KMS-11 (cell line): ENCODE results near the gene EPHB2.
A peak's percentile ranks its signal among the peaks of the same experiment; 100 is the strongest.

Source experiments
- H2AFZ ChIP-seq: fragments of 200-600 bp; sonication (generic); 2 replicates; pipeline ENCODE4 v1.6.1; 2016; ENCODE audit warnings: antibody characterized with exemption, mixed run types, low read depth
- H3K27ac ChIP-seq: fragments of 200-600 bp; sonication (generic); 2 replicates; pipeline ENCODE4 v1.6.1; 2016; ENCODE audit warnings: mild to moderate bottlenecking, mixed run types
- H3K27me3 ChIP-seq: fragments of 200-600 bp; sonication (generic); 2 replicates; pipeline ENCODE4 v1.6.1; 2017; ENCODE audit warnings: mild to moderate bottlenecking, low read depth, mixed run types, moderate library complexity; ENCODE audit not compliant: insufficient read depth
- H3K36me3 ChIP-seq: fragments of 200-600 bp; sonication (generic); 2 replicates; pipeline ENCODE4 v1.6.1; 2017; ENCODE audit warnings: mild to moderate bottlenecking, mixed run types; ENCODE audit not compliant: insufficient read depth
- H3K4me1 ChIP-seq: fragments of 200-600 bp; sonication (generic); 2 replicates; pipeline ENCODE4 v1.6.1; 2016; ENCODE audit warnings: mild to moderate bottlenecking, low read depth, mixed run types; ENCODE audit not compliant: poor library complexity, severe bottlenecking
- H3K4me2 ChIP-seq: fragments of 200-600 bp; sonication (generic); 2 replicates; pipeline ENCODE4 v1.7.0; 2016; ENCODE audit warnings: mild to moderate bottlenecking, mixed run types
- H3K4me3 ChIP-seq: fragments of 200-600 bp; sonication (generic); IDR thresholded peaks from 2 replicates; pipeline ENCODE4 v1.6.1; 2017; ENCODE audit warnings: low read depth, low read length, mixed read lengths; ENCODE audit not compliant: insufficient read depth
- H3K79me2 ChIP-seq: fragments of 200-600 bp; sonication (generic); 2 replicates; pipeline ENCODE4 v1.6.1; 2016; ENCODE audit warnings: low read depth, mixed run types; ENCODE audit not compliant: insufficient read depth
- H3K9ac ChIP-seq: fragments of 200-600 bp; sonication (generic); 2 replicates; pipeline ENCODE4 v1.6.1; 2016; ENCODE audit warnings: mild to moderate bottlenecking, mixed run types
- H4K20me1 ChIP-seq: fragments of 200-600 bp; sonication (generic); 2 replicates; pipeline ENCODE4 v1.6.1; 2016; ENCODE audit warnings: mild to moderate bottlenecking, mixed run types; ENCODE audit not compliant: insufficient read depth
- CTCF ChIP-seq: fragments of 200-600 bp; sonication (generic); conservative IDR thresholded peaks from 2 replicates; pipeline ENCODE4 v1.6.1; 2017; ENCODE audit warnings: low read depth, mild to moderate bottlenecking, antibody characterized with exemption, low read length, moderate library complexity, mixed read lengths

The EPHB2 gene

GRCh38 chr1:22889213-22889827 is 178.7 kb downstream of the EPHB2 start:
- Histone ChIP-seq H3K4me2 (no peak overlapping the region), H3K27ac (no peak overlapping the region), H3K4me3 (no peak overlapping the region), H2AFZ (no peak overlapping the region), H3K27me3 (peaks cover 59% of the 10 kb centered on the region), H3K79me2 (no peaks in the 10 kb centered on the region), H4K20me1 (no peaks in the 10 kb centered on the region), H3K36me3 (no peaks in the 10 kb centered on the region), H3K4me1 (no peaks in the 10 kb centered on the region), H3K9ac (no peak overlapping the region)
- TF ChIP-seq CTCF = peak; percentile 73

GRCh38 chr1:22892789-22893188 is 182.2 kb downstream of the EPHB2 start:
- Histone ChIP-seq H3K27ac (no peak overlapping the region), H3K36me3 (no peaks in the 10 kb centered on the region), H3K79me2 (no peaks in the 10 kb centered on the region), H3K27me3 (peaks cover 62% of the 10 kb centered on the region), H3K4me1 (no peaks in the 10 kb centered on the region), H4K20me1 (no peaks in the 10 kb centered on the region), H2AFZ (no peak overlapping the region), H3K4me3 (no peak overlapping the region), H3K4me2 (no peak overlapping the region), H3K9ac (no peak overlapping the region)
- TF ChIP-seq CTCF = no peak

GRCh38 chr1:22893292-22893691 is 182.7 kb downstream of the EPHB2 start:
- Histone ChIP-seq H3K27ac (no peak overlapping the region), H4K20me1 (no peaks in the 10 kb centered on the region), H2AFZ (no peak overlapping the region), H3K36me3 (no peaks in the 10 kb centered on the region), H3K9ac (no peak overlapping the region), H3K79me2 (no peaks in the 10 kb centered on the region), H3K4me2 (no peak overlapping the region), H3K4me1 (no peaks in the 10 kb centered on the region), H3K4me3 (no peak overlapping the region), H3K27me3 (peaks cover 67% of the 10 kb centered on the region)
- TF ChIP-seq CTCF = no peak

GRCh38 chr1:22895357-22895756 is 184.7 kb downstream of the EPHB2 start:
- Histone ChIP-seq H3K79me2 (no peaks in the 10 kb centered on the region), H3K4me3 (no peak overlapping the region), H3K27ac (no peak overlapping the region), H3K36me3 (no peaks in the 10 kb centered on the region), H3K4me2 (no peak overlapping the region), H3K9ac (no peak overlapping the region), H3K27me3 (peaks cover 64% of the 10 kb centered on the region), H3K4me1 (no peaks in the 10 kb centered on the region), H4K20me1 (no peaks in the 10 kb centered on the region), H2AFZ (no peak overlapping the region)
- no peak for TF ChIP-seq CTCF
